Stimulated activated CD8-positive, alpha-beta memory T cell treated with anti-CD3 and anti-CD28 coated beads, Interleukin-2, amount 100 ng/mL, for 48 hours (primary cell): ENCODE results near the gene STAT2.

ENCODE experiments used
- DNase-seq, 2 donors: peaks; one replicate each; pipeline ENCODE4 v3.0.0-alpha.2; 2020; ENCODE audit warnings: low read depth in 2 of 2

The STAT2 gene

GRCh38 chr12:56293795-56294194 is 66.1 kb downstream of the STAT2 start:
- DNase-seq = no peak
